ENCODE measurements around the gene CHCHD6.

Gene CHCHD6

DNA sequence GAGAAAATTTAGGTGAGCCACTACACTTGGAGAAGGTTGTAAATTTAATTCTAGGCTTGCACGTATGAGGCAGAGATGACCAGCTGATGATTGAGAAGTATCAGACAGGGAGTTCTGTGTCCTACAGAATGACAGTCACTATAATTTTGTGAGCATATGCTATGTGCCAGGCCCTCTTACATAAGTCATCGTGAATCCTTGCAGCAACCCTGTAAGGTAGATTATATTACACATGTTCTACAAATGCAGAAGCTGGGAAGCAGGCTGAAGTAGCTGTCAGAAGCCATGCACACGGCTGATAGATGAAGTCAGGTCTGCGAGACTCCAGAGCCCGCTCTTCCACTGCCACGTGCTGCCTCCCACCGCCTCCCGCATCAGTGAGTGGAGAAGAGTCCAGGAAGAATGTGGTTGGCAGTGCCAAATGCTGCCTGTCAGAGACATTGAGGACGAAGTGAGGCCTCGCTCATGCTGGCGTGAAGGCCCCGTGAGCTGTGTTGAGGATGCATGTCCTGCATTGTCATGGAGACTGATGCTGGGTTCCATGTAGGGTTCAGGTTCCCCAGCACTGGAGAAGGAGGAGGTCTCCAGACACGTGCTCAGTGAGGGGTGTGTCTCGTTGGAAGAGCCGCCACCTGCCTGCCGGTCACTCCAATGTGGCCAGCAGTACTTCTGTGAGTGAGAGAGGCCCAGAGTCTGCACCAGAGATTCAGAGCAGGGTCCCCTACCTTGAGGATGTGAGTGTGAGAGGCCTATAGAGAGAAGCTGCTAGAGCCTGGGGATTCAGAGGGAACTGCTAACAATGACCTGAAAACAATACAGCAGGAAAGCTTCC is 155.6 kb downstream of the CHCHD6 start:
- peak; percentile 24 for DNase-seq (ENCODE audit: low read depth)

DNA sequence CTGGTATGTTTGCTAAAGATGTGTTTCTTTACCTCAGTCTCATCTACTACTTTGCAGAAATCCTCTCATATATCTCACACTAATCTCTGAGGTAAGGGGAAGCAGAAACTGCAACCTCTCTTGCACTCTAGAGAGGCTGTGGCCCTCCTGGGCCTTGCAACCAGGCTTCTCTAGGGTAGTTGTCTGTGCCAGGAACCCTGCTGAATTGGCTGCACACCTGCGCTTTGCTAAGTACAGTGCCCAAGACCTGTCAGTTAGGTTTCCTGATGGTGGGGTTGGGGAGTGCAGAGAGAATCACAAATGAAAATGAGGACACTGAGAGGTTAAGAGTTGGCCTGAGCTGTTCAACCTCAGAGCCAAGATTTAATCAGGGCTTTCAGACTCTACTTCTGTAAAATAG is 161.7 kb downstream of the CHCHD6 start:
- no peak for DNase-seq (ENCODE audit: low read depth)

DNA sequence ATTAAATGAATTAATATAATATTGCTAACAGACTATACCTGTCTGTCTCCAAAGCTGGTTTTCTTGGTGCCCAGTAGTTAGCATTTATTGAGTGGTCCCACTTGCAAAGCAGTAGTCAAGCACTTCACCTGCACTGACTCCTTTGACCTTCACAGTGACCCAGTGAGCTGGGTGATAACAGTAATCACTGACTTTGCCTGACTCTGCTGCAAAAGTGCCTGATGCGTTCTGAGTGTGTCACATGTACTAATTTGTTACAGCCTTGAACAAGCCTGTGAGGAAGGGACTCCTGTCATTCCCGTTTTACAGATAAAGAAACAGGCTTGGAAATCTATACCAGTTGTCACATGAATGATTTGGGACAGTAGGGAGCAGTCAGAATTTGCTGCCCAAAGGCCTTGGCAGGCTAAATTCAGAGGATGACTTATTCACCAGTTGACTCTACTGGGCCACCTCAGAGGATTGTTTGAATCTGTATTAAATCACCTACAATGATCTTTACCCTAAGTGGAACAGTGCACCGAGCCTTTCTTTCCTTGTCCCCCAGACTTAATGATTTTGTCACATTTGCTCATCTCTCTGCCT is 162.2 kb downstream of the CHCHD6 start:
- no peak for DNase-seq (ENCODE audit: low read depth)

DNA sequence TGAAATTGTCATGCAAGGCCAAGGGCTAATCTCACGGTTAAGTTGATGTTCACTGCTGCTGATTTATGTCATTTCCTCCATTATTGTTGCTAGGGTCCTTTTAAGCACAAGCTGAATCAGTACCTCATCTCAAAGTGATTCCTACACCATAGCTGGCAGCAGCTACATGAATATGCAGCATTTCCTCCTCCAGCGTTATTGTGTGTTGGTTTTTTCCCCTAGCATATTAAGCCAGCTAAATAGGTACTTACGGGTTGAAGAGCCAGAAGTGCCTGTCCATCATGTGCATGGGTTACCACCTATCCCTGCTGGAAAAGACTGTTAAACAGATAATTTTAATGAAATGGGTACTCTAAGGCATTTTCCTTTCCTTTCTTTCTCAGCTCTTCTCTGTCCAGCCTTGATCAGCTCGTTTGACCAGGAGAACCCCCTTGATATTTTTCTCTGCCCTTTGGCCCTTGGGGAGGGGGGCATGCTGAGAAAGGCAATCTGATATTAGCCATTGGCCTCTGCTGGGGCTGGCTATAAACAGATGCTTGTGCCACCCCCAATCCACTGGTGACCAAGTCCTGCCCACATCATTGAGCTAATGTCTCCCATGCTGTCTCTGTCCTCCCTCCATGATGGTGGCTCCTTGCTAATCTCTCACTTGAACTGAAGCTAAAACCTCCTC is 163.3 kb downstream of the CHCHD6 start:
- DNase-seq (ENCODE audit: low read depth): no peak

DNA sequence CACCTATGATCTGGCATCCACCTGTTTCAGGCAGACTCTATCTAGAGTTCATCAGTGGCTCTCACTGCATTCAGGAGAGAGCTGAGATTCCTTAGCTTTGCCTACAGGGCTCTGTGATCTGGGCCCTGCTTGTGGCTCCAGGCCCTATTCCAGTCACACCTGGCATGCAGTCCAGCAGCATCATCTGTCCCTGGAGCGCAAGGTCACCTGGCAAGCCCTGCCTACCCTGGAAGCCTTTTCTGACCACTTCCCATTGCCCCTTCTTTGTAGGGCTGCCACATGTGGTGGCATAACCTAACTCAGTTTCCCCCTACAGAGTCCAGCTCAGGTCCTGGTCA is 163.8 kb downstream of the CHCHD6 start:
- no peak for DNase-seq (ENCODE audit: low read depth)

DNA sequence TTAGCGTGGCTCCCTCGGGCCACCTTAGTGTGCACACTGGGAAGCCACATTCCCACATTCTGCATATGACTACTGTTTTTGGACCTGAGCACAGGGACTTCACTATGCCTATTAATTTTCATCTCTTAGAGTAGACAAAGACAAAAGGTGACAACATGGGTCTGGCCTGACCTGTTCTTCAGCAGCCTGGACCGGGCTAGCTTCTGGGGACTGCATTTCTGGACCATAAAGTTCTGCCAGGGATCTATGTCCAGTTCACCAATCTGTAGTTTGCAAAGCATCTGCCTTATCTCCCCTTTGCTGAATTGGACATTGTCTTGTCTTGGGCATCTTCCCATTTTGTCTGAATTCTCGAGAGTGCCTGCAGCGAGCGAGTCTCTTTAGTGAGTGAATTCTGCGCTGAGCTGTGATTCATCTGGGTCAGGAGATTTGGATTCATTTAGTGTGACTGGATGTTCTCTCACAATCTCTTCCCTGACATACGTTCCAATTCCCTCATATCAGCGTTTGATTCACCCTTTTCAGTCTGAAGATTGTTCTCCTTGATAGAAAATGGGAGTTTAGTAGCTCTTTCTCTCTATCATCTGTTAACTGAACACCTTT is 166.7 kb downstream of the CHCHD6 start:
- no peak for DNase-seq (ENCODE audit: low read depth)

DNA sequence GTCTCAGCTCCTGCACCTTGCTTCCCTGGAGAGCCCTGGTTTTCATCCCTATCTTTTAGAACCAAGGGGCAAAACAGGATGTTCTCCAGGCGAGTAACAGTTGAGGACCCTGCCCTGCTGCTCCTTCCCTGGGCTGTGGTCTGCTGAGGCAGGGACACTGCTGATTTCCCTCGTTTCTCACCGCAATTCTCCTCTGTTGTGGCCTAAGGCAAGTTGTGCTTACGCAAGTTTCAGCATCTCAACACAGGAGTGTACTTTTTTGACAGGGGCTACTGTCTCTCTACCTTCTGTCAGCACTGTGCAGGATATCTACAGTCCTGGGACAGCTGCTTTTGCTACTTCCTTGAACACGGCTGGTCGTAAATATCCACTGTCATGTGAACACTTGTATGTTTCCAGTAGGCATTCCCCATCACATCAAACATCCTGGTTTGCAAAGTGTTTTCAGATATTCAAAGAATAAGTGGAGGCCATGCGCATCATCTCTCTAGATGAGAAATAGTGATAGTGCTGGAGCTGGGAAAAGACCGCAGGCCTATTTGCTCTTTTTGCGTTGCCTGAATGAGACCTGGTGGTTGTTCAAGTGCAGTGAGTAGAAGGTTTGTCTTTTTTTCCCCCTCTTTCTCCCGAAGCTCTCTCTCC is 168.8 kb downstream of the CHCHD6 start:
- DNase-seq (ENCODE audit: low read depth): no peak

DNA sequence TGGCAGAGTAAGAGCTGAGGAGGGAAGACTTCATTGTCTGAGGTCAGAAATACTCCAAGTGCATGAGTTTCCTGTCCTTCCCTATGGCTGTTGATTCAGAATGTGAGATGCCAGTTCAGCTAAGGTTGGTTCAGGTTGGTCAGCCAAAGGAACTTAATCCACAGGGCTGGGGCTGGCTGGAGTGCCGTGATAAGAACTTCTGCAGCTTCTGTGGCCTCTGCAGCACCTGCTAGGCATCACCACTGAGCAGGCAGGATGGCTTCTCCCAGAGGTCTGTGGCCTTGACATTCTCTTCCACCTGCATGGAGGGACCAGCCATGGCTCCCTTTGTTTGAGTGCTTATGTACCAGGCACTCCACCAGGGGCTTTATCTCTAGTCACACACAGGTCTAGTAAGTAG is 169.4 kb downstream of the CHCHD6 start:
- no peak for DNase-seq (ENCODE audit: low read depth)

DNA sequence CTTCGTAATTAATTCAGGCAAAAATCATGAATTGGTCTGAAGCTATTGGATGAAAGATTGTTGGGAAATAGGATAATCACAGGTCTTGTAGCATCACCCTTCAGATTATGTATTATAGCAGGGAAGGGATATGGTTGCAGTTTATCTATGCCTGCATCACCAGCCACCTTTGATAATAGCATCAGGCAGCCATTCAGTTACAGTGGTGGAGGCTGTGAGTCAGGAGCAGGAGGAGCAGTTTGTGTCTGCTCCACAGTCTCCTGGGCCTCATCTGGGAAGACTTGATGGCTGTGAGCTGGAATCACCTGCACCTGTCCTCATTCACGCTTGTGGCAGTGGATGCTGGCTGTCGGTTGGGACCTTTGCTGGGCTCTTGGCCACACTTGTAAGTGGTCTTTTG is 174.6 kb downstream of the CHCHD6 start:
- no peak for DNase-seq (ENCODE audit: low read depth)

DNA sequence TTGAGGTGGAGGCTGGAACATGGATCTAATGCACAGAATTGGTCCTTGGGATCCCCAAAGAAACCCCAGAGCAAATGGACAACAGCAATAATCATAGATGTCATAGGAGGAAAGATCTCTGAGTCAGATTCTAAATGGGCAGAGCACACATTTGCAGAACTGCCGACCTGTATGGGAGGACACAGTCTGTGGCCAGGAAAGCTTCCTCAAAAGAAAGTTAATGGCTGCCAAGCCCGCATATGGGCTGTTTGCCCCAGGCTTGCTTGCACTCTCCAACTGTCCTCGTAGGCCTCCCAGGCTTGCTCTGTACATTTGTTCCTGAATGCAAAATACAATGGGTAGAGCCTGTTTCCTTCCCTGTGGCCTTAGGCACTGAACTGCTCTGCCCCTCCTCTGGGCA is 176.9 kb downstream of the CHCHD6 start:
- DNase-seq (ENCODE audit: low read depth): no peak

DNA sequence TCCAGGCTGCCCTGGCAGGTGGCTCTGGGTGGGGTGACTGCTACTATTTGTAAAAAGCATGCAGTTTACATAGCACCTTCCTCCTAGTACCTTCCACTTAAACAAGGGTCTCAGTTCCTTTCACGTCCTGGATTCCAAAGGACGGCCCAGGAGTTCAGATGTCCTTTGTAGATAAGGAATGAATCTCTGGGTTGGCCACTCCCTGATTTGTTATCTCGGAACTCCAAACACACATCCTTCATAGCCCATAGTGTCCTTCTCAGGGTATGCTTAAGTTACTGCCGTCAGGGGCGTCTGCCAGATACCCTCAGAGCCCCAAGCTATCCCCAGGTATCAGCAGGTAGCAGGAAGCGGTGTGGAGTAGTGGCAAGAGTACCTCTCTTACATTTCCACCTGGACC is 177.8 kb downstream of the CHCHD6 start:
- DNase-seq (ENCODE audit: low read depth): no peak

DNA sequence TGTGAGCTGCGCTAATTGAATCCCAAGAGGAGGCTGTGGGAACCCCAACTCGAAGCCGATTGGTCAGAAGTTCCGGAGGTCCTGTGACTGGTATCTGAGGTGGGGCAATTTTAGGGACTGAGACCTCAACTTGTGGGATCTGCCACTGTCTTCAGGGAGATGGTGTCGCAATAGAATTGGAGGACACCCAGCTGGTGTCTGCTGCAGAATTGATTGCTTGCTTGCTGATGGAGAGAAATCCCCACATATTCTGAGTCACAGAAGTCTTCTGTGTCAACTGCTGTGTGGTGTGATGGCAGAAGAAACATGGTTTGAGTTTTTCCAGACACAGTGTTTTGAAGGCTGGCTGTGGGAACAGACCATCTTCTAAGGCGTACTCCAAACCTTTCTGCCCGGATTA is 179.2 kb downstream of the CHCHD6 start:
- DNase-seq (ENCODE audit: low read depth): peak; percentile 19

DNA sequence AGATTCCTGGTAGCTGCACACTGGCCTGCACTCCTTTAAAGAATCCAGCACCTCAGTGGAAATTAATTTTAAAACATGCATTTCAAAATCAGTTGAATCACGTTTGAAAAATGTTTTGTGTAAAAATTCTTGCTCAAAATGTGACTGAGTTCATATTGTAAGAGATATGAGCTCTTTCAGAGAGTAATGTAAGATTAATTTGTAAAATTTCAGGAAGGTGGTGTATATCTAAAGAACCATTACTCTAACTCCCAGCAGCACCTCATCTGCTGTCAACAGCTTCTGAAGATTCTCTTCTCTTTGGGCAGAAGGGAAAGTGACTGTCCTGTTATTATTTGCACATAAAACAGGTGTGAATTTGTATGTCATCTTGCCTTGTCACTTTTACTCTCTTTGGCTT is 181.4 kb downstream of the CHCHD6 start:
- DNase-seq (ENCODE audit: low read depth): no peak

DNA sequence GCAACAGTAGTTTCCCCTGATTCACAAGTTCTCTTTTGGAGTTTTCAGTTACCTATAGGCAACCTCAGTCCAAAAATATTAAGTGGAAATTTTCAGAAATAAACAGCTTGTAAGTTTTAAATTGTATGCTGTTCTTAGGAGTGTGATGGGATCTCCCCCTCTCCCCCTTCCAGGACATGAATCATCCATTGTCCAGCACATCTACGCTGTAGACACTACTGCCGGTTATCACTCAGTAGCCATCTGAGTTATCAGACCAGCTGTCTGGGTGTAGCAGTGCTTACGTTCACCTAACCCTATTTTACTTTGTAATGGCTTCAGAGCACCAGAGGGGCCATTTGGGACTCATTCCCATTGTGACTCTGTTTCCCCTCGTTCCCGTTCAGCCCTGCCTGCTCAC is 182.2 kb downstream of the CHCHD6 start:
- peak; percentile 65 for DNase-seq (ENCODE audit: low read depth)

DNA sequence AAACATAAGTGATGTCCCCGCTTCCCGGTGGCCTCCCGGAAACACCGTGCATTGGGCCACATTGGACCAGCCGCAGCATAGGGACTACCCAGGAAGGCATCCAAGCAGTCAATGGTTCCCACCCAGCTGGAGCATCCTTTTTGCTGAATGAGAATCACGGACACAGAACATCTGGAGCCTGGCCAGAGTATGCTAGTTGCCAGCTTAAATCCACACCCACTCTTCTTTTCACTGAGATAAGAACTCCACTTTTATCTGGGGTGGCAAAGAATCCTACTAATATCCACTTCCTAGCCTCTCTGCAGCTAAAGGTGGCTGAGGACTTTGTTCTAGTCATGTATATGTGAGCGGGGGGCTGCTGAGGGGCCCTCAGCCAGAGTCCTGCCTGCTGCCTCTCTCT is 183.6 kb downstream of the CHCHD6 start:
- DNase-seq (ENCODE audit: low read depth): no peak

DNA sequence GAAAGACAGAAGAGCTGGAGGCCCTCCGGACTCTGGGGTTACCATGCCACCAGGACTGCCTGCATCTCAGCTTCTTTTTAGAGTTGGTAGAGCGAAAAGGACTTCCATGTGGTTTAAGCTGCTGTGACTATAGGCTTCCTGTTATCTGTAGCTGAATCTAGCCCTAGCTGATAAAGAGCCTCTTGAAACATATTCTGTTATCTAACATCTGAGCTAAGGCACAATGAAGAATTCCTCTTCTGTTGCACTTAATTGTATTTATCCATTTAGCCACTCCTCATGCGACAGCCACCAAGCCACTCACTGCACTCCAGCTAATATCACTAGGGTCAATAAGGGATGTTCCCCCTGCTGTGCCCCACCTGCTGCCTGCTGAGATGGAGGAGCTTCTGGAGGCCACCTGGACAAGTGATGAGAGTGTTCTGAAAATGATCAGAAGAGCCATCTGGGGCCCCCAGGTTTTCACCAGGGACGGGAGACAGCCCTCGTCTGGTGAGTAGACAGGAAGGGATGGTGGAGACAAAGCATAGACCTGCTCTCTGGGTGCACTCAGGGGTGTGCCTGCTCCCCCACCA is 184.2 kb downstream of the CHCHD6 start:
- no peak for DNase-seq (ENCODE audit: low read depth)

DNA sequence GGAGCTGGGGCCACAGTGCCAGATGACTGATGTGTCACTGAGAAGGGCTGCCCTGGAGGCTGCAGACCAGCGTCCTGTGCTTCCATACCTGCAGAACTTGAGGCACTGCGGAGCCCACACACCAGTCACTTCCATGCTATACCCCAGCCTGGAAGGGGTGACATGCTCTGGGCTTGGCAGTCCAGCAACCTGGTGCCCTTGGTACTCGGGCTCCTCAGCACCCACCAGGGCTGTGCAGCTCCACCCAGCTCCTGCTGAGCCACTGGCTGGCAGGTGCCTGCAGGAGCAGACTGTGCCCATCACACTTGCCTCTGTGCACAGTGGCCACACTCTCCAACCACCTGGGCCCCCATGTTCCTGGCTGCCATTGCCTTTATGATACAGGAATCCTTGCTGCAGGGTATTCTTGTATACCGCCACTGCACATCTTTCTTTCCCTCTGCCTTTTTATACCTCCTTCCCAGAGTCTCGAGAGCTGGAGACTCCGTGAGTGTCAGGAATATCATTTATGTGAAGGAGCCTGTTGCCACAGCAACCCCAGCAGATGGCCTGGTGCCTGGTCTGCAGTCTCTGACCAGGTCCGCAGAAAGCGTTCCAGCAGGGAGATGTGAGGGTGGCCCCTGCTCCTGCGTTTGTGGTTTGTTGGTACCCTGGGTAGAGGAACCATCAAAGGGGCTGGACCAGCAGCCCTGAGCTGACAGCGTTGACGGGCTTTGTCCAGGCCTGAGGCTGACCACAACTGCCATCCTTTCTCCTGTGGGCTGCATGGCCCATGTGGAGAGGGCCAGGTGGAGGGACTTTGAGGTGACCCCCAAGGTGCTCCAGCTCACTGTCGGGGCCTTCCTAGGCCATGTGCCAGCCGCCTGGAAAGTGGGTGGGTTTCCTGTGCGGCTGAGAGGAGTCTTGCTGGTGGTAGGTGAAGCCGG is 185.5 kb downstream of the CHCHD6 start:
- DNase-seq (ENCODE audit: low read depth): no peak

DNA sequence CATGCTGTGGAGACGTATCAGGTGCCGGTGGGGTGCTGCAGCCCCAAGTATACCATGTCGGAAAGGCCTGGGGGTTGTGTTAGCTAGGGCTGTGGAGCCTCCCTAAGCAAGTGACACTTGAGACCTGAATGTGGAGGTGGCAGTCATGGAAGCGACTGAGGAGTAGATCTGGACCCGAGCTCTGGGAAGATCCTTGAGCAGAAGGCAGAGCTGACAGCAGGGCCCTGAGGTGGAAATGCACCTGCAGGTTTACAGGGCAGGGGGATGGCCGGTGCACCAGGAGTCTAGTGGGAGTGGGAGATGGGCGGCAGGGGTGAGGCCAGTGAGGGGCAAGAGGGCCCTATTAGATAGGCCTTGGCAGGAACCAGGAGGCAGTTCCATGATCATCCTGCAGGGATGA is 187.1 kb downstream of the CHCHD6 start:
- no peak for DNase-seq (ENCODE audit: low read depth)

DNA sequence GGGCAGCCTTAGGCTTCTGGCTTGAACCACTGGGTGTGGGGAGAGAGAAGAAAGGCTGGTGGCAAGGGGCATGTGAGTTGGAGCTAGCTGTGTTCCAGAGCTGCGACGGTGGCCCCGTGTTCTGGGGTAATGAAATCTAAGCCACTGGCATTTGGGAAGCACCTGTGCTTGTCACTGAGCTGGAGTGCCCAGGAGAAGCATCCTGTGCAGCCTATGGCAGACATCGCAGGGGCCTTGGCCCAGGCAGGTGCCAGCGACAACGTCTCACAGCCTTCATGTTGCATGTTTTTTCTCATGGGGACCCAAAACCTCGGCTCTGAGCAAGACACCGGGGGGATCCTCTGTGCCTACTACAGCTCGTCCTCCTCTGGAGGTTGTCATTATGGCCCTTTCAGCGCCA is 187.8 kb downstream of the CHCHD6 start:
- no peak for DNase-seq (ENCODE audit: low read depth)

DNA sequence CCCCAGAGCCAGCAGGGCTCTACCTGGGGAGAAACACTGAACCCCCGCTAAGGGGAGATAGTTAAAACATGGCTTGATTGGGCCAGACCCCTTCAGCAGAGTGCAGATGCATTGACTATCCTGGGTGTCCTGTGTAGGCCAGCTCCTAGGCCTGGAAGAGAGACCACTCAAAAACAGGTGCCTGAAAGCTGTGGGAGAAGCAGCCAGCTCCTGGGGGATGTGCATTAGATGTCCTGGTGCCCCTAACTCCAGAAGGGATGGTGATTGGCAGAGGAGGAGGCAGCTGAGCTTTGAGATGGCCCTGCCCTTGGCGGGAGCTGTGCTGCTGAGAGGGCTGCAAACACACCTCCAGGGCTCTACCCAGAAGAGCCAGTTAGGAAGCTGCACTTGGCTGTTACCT is 189.6 kb downstream of the CHCHD6 start:
- DNase-seq (ENCODE audit: low read depth): no peak

DNA sequence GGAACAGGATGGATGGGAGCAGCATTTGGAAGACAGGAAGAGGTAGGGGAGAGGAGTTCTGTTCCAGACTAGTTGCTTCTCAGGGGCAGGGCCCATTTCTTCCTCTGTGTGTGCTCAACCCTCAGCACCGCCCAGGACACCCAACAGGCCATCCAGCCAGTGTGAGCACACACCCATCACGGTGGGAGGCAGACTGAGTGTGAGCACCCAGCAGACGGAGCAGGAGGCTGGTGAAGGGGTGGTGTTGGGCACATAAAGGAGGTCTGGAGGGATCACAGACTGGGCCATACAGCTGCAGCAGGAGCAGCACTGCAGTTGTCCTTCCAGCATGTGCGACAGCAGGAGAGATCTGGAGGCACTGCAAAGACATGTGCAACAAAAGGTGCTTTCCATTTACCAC is 190.4 kb downstream of the CHCHD6 start:
- no peak for DNase-seq (ENCODE audit: low read depth)
